Renal cortex interstitium (tissue), 11 donors: ENCODE measurements around the gene LRRC55. TPM values are rescaled to one million over a fixed set of nuclear protein-coding genes. Genes with fewer than 3 reads are reported as not detected.

Experiments used
- DNase-seq, 11 donors: peaks; one replicate each; pipeline ENCODE4 v3.0.0-alpha.2; 2013; ENCODE audit warnings: low read depth in 9 of 11, low spot score in 4 of 11; ENCODE audit errors: extremely low read depth in 1 of 11
- polyA plus RNA-seq, 3 donors: library from polyadenylated mRNA; unstranded; fragments of 120-200 nt; gene quantifications; one replicate each; pipeline ENCODE4 v1.2.1, GENCODE V29; 2013; ENCODE audit not compliant: insufficient read length in 3 of 3

LRRC55 gene
- polyA plus RNA-seq, 3 donors: 2.7 to 4.6 (median 3.0) TPM

GRCh38 chr11:57191311-57192219 lies 9.8 kb downstream of the LRRC55 start:
- DNase-seq: no peak

GRCh38 chr11:57192316-57192715 lies 10.6 kb downstream of the LRRC55 start:
- DNase-seq: no peak

GRCh38 chr11:57196596-57196995 lies 14.8 kb downstream of the LRRC55 start:
- DNase-seq: no peak

DNA sequence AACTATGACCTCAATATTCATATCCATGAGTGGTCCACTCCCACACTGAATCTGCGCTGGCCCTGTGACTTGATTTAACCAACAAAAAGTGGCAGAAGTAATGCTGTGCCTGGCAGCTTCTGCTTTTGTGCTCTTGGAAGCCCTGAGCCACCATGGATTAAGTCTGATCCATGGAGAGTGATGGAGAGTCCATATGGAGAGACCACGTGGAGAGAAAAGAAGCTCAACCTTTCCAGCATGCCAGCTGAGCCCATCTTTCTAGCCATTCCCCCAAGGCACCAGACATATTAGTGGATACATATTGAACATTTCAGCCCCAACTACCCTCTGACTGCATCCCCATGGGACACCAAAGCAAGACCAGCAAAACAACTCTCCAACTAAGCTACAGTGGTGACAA lies 16.0 kb downstream of the LRRC55 start:
- no peak for DNase-seq

DNA sequence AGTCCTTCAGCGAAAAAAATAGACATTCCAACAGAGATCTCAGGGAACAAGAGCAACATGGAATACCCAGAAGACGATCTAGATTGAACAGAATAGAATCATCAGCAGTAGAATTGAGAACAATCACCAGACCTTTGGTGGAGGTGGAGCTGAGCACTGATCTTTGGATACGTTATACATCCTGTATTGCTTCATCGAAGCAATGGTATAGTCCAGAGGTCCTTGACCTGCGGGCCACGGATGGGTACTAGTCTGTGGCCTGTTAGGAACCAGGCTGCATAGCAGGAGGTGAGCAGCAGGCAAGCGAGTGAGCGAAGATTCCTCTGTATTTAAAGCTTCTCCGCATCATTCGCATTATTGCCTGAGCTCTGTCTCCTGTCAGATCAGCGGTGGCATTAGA lies 17.6 kb downstream of the LRRC55 start:
- DNase-seq: no peak

- DNase-seq: no peak
These were observed 19.2 kb downstream of the LRRC55 start for GRCh38 chr11:57200917-57201316.

GRCh38 chr11:57202281-57202680 lies 20.5 kb downstream of the LRRC55 start:
- no peak for DNase-seq

DNA sequence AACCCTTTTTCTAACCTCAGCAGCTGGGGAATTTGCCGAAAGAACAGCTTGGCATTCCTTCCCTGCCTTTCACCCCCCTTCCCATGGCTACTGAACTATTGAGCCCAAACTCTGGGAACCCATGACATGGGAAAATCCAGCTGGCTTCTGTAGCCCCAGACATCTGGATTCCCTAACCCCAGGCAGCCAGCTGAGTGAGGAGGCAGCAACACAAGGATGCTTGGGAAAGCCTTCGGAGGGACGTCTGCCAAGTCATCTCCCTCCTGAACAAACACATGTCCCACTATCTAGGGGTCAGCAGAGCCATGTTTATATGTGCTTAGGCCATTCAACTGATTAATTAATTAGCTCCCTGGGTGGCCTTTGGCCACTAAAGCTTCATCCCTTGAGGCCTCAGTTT lies 21.6 kb downstream of the LRRC55 start:
- DNase-seq: peak in 4 of 11 donors; percentile 60 to 77 (median 76)

GRCh38 chr11:57203882-57204480 lies 22.2 kb downstream of the LRRC55 start:
- DNase-seq: no peak

DNA sequence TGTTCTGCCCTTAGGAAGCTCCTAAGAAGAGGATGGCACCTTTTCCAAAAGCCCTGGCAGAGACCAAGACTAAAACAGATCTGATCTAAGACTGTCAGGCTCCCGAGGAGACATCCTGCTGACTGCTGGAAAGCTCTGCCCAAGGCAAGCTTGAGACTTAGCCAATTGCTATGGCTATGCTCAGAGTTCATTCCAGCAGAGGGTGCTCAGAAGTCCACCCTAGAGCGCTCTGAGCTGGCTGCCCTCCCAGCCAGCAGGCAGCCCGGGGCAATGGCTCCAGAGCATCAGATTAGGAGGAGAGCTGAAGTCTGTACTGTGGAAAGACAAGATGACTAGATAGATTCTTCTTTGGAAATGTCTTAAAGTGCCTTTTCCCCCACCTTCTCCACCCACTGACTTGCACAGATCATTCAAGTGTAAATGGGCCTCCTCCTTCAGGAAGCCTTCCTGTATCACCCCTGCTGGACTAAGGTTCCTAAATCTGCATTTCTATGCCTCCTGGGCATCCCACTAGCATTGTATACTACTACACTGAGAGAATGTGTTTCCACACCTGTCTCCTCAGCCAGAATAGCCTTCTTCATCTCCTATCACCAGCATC lies 23.4 kb downstream of the LRRC55 start:
- no peak for DNase-seq

GRCh38 chr11:57207168-57207567 lies 25.4 kb downstream of the LRRC55 start:
- no peak for DNase-seq

DNA sequence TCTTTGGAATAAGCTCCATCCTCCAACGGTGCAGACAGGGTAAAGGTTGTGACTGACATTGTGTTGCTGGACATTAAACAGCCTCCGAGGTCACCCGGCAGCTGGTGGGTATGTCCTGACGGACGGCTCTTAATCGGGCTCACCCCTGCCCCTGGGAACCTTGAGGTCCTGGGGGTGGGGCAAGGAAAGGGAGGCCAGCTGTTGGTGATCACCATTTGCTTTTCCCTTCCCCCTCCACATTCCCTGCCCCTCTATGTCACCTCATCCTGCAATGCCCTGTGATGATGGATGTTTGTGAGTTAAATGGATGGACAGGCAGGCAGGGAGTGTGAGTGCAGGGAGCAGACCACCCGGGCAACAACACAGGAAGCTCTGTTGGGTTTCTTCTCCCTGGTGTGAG lies 29.0 kb downstream of the LRRC55 start:
- DNase-seq: no peak

DNA sequence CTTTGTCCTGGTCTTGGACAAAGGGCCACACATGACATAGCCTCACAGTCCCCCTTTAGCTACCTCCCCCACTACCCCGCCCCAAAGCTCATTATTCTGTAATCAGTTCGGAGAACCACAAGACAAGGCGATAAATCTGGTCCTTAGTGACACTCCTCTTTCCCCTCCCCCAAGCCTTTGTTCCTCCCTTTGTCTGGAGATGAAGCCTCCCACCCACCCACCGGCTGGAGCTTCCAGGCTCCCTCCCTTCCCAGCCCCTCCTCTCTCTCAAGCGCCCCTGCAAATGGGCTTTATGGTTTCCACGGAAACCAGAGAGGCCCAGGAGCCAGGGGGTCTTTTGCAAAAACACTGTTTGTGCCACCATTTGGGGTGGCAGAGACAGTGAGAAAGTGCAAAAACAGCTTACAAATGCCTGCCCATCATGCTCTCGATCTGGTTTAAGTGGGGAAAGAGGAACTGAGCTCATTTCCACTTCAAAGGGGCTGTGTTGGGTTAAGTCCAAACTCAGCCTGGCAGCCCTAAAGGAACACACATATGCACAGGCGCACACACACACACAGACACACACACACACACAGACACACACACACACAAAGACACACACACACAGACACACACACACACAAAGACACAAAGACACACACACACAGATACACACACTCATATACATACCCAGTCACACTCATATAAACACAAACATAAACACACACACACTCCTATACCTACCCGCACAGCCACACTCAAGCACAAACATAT lies 31.8 kb downstream of the LRRC55 start:
- peak in 7 of 11 donors; percentile 54 to 84 (median 68) for DNase-seq

DNA sequence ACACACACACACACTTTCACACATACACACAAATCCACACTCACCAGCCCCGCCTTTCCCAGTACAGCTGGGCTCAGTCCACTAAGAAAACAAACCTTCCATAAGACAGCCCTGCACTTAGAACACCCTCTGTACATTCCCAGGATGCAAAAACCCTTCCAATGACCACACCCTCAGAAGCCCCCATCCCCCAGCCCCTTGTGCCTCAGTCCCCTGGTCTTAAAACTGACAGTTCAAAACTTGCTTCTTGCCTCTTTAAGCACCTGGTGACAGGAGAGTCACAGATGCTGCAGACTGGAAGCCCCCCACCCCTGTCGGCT lies 32.3 kb downstream of the LRRC55 start:
- no peak for DNase-seq

- no peak for DNase-seq
These were observed 32.7 kb downstream of the LRRC55 start for GRCh38 chr11:57214494-57214893.

GRCh38 chr11:57216463-57216862 lies 34.7 kb downstream of the LRRC55 start:
- no peak for DNase-seq

- DNase-seq: no peak
These were observed 35.3 kb downstream of the LRRC55 start for GRCh38 chr11:57217053-57217452.

- DNase-seq: no peak
These were observed 37.4 kb downstream of the LRRC55 start for GRCh38 chr11:57219021-57219627.

DNA sequence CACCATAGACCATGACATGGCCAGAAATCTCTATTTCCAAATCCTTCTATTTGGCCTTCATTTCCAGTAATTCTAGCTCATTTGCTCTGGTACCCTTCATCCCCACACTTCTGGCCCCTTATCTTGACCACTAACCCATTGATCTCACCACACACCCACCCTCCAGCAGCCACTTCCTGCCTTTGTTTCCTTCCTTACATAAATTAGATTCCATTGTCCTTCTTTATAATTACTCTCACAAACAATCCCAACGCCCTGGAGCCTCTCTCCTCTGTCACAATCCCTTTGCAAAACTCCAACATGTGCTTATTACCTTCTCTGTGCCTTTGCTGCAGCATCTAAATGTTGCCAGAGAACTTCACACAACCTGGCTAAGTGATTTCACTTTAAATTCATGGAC lies 40.5 kb downstream of the LRRC55 start:
- DNase-seq: no peak
